ENCODE results near the gene LGI4.

The LGI4 gene

GRCh38 chr19:35134601-35135242 lies at the start of gene LGI4:
LGI4 (minus strand) TSS chr19:35135059; CDS start chr19:35134680, 379 bp downstream.
- DNase-seq, result no peak

- no peak for DNase-seq
Observed at GRCh38 chr19:35184267-35184666, 49.4 kb upstream of the LGI4 start.

- DNase-seq, result no peak
Observed at GRCh38 chr19:35181387-35181786, 46.5 kb upstream of the LGI4 start.

GRCh38 chr19:35179830-35180229 lies 45.0 kb upstream of the LGI4 start:
- DNase-seq, result no peak

- DNase-seq, result peak; percentile 37
Observed at GRCh38 chr19:35178701-35179100, 43.8 kb upstream of the LGI4 start.

GRCh38 chr19:35177377-35178274 lies 42.8 kb upstream of the LGI4 start:
- peak; percentile 23 for DNase-seq

GRCh38 chr19:35176181-35176570 lies 41.3 kb upstream of the LGI4 start:
- no peak for DNase-seq

- DNase-seq, result no peak
Observed at GRCh38 chr19:35174226-35174625, 39.4 kb upstream of the LGI4 start.

- DNase-seq, result no peak
Observed at GRCh38 chr19:35171730-35172129, 36.9 kb upstream of the LGI4 start.

- DNase-seq, result peak; percentile 34
Observed at GRCh38 chr19:35170359-35171061, 35.7 kb upstream of the LGI4 start.

GRCh38 chr19:35169221-35169995 lies 34.5 kb upstream of the LGI4 start:
- DNase-seq, result no peak

- no peak for DNase-seq
Observed at GRCh38 chr19:35168196-35168595, 33.3 kb upstream of the LGI4 start.

GRCh38 chr19:35167251-35168119 lies 32.6 kb upstream of the LGI4 start:
- DNase-seq, result peak; percentile 25

GRCh38 chr19:35166100-35167063 lies 31.5 kb upstream of the LGI4 start:
- no peak for DNase-seq

GRCh38 chr19:35165200-35166058 lies 30.6 kb upstream of the LGI4 start:
- no peak for DNase-seq

- no peak for DNase-seq
Observed at GRCh38 chr19:35164418-35164817, 29.6 kb upstream of the LGI4 start.

- no peak for DNase-seq
Observed at GRCh38 chr19:35162471-35163326, 27.8 kb upstream of the LGI4 start.

GRCh38 chr19:35161434-35161743 lies 26.5 kb upstream of the LGI4 start:
- no peak for DNase-seq
